HepG2 (cell line): ENCODE data around the gene BCL2A1. TPM values are rescaled to one million over a fixed set of nuclear protein-coding genes. Genes with fewer than 3 reads are reported as not detected.

Experiments
- AHDC1 ChIP-seq: sonication (generic); formaldehyde crosslinking; IDR thresholded peaks from 2 replicates; pipeline ENCODE4 v1.5.1; 2020; ENCODE audit warnings: mild to moderate bottlenecking, missing genetic modification reagents, borderline replicate concordance
- AKNA ChIP-seq: sonication (generic); formaldehyde crosslinking; IDR thresholded peaks from 2 replicates; pipeline ENCODE4 v1.4.0; 2020; ENCODE audit warnings: missing genetic modification reagents, borderline replicate concordance
- EED ChIP-seq: sonication (generic); formaldehyde crosslinking; IDR thresholded peaks from 2 replicates; pipeline ENCODE4 v1.5.0; 2020; ENCODE audit warnings: mild to moderate bottlenecking, missing genetic modification reagents
- FOSL2 ChIP-seq: sonication (generic); formaldehyde crosslinking; IDR thresholded peaks from 2 replicates; pipeline ENCODE4 v1.4.0; 2020; ENCODE audit warnings: missing genetic modification reagents
- FOXA1 ChIP-seq, 2 experiments: fragments of 450-650 bp in 1 of 2; sonication (generic) in 1 of 2; formaldehyde crosslinking in 1 of 2; IDR thresholded peaks; 2 replicates each; pipeline versions ENCODE4 v1.4.0 to v1.6.1; 2016 to 2020; ENCODE audit warnings: missing genetic modification reagents in 1 of 2
- MAFF ChIP-seq: IDR thresholded peaks from 2 replicates; pipeline ENCODE4 v1.6.1; 2011; ENCODE audit warnings: low read depth, low read length, improper control_type of control experiment
- MAFK ChIP-seq, 2 experiments: IDR thresholded peaks in 1 of 2; conservative IDR thresholded peaks in 1 of 2; 2 replicates each; pipeline ENCODE4 v1.6.1; 2011; ENCODE audit warnings: improper control_type of control experiment in 2 of 2, low read length in 2 of 2
- SAP130 ChIP-seq: IDR thresholded peaks from 2 replicates; pipeline ENCODE4 v1.6.1; 2016; ENCODE audit warnings: low read depth
- ZBTB20 ChIP-seq: sonication (generic); formaldehyde crosslinking; IDR thresholded peaks from 2 replicates; pipeline ENCODE4 v1.8.1; 2023; ENCODE audit warnings: missing genetic modification reagents, low read depth, mild to moderate bottlenecking, borderline replicate concordance
- ZBTB21 ChIP-seq: sonication (generic); formaldehyde crosslinking; IDR thresholded peaks from 2 replicates; pipeline ENCODE4 v1.4.0; 2020; ENCODE audit warnings: missing genetic modification reagents
- ZNF83 ChIP-seq: sonication (generic); formaldehyde crosslinking; IDR thresholded peaks from 2 replicates; pipeline ENCODE4 v1.4.0; 2020; ENCODE audit warnings: missing genetic modification reagents, mild to moderate bottlenecking, borderline replicate concordance
- ZNF883 ChIP-seq: sonication (generic); formaldehyde crosslinking; IDR thresholded peaks from 2 replicates; pipeline ENCODE4 v1.5.1; 2020; ENCODE audit warnings: mild to moderate bottlenecking, missing genetic modification reagents; ENCODE audit errors: not compliant biosample characterization
- polyA plus RNA-seq, 8 experiments: library from polyadenylated mRNA; depleted of rRNA in 3 of 8; stranded (reverse) in 7 of 8; unstranded in 1 of 8; fragments of >200 nt; fragmentation: Illumina TruSeq in 4 of 8; extraction: Trizol in 4 of 8; gene quantifications; 2 replicates each; pipeline versions ENCODE4 v1.2.1 to v1.2.3, GENCODE V29; 2011 to 2016; ENCODE audit warnings: low read depth in 4 of 8, missing spikeins in 1 of 8, mixed read lengths in 1 of 8; ENCODE audit not compliant: insufficient read depth in 1 of 8
- total RNA-seq, 5 experiments: library from RNA; depleted of rRNA; stranded (reverse); fragments of >200 nt; fragmentation: Illumina TruSeq; extraction: Trizol; gene quantifications; 2 replicates each; pipeline ENCODE4 v1.2.3, GENCODE V29; 2016; ENCODE audit warnings: low read depth in 1 of 5
- TF ChIP-seq, protein P1 (sequence below): IDR thresholded peaks from 2 replicates; pipeline ENCODE4 v1.4.0; 2020; ENCODE audit warnings: mild to moderate bottlenecking, missing genetic modification reagents

Gene BCL2A1
- total and polyA plus RNA-seq, 2 of the 13 experiments (the other 11 are each of a cell fraction or from before 2014, with no cell fraction given) = 0.08 to 0.31 TPM

- TF ChIP-seq AHDC1 (peak; percentile 51; the same call in 1 of the 2 replicates), ZNF83 (no peak), FOXA1 (IDR thresholded peaks at IDR 0.05) (no peak), FOXA1 (CRISPR knock-in tag; IDR thresholded peaks at IDR 0.05) (0 out of 2 replicates have a peak, but pooled peaks have one; percentile 11), EED (CRISPR knock-in tag) (no peak), MAFK (conservative IDR thresholded peaks at IDR 0.05 in 1 of 2, IDR thresholded peaks at IDR 0.05 in 1 of 2; ENCODE audit: low read length in 2 of 2) (peak; percentile 63 to 74), ZBTB21 (peak; percentile 36; the same call in 1 of the 2 replicates), FOSL2 (CRISPR knock-in tag) (peak; percentile 70), MAFF (peak; percentile 75), ZBTB20 (CRISPR knock-in tag) (no peak), SAP130 (peak; percentile 55), ZNF883 (no peak), AKNA (CRISPR knock-in tag) (no peak)
- TF ChIP-seq, protein P1, sequence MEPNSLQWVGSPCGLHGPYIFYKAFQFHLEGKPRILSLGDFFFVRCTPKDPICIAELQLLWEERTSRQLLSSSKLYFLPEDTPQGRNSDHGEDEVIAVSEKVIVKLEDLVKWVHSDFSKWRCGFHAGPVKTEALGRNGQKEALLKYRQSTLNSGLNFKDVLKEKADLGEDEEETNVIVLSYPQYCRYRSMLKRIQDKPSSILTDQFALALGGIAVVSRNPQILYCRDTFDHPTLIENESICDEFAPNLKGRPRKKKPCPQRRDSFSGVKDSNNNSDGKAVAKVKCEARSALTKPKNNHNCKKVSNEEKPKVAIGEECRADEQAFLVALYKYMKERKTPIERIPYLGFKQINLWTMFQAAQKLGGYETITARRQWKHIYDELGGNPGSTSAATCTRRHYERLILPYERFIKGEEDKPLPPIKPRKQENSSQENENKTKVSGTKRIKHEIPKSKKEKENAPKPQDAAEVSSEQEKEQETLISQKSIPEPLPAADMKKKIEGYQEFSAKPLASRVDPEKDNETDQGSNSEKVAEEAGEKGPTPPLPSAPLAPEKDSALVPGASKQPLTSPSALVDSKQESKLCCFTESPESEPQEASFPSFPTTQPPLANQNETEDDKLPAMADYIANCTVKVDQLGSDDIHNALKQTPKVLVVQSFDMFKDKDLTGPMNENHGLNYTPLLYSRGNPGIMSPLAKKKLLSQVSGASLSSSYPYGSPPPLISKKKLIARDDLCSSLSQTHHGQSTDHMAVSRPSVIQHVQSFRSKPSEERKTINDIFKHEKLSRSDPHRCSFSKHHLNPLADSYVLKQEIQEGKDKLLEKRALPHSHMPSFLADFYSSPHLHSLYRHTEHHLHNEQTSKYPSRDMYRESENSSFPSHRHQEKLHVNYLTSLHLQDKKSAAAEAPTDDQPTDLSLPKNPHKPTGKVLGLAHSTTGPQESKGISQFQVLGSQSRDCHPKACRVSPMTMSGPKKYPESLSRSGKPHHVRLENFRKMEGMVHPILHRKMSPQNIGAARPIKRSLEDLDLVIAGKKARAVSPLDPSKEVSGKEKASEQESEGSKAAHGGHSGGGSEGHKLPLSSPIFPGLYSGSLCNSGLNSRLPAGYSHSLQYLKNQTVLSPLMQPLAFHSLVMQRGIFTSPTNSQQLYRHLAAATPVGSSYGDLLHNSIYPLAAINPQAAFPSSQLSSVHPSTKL (CRISPR knock-in tag) = peak; percentile 62; the same call in 1 of the 2 replicates
Measured at GRCh38 chr15:79965846-79966630, 5.0 kb downstream of the BCL2A1 start (continued).
